GM12878 (cell line): ENCODE data around the gene OTOG. TPM values are rescaled to one million over a fixed set of nuclear protein-coding genes. Genes with fewer than 3 reads are reported as not detected.

Experiments used
- ATAC-seq: fragments of 200-7000 bp; cut with Tn5 transposase; 3 replicates; pipeline ENCODE4 v1.9.1; 2020; ENCODE audit warnings: mild to moderate bottlenecking, moderate library complexity
- BruUV-seq: library from RNA; stranded (reverse); fragments of 400-500 nt; replicated peaks from 2 replicates; lab custom pipeline; 2021; lab: Mats Ljungman, UMichigan
- CTCF ChIA-PET: fragments of 300-600 bp; sonication (Branson Sonifier 250); formaldehyde crosslinking; extraction: SDS; loops from one replicate; lab custom pipeline; 2021; ENCODE audit warnings: inconsistent platforms; lab: Yijun Ruan, JAX
- POLR2A ChIA-PET: fragments of 350-600 bp; formaldehyde crosslinking; extraction: SDS; loops from one replicate; lab custom pipeline; 2021; ENCODE audit warnings: inconsistent platforms; lab: Charles Lee
- RAD21 ChIA-PET: fragments of 300-600 bp; sonication (Branson Sonifier 250); formaldehyde crosslinking; loops from one replicate; lab custom pipeline; 2023; ENCODE audit warnings: antibody characterized with exemption; ENCODE audit not compliant: unreplicated experiment; lab: Charles Lee
- SMC1A ChIA-PET: fragments of 300-600 bp; sonication (Branson Sonifier 250); formaldehyde crosslinking; loops from one replicate; lab custom pipeline; 2023; ENCODE audit not compliant: unreplicated experiment, uncharacterized antibody; lab: Charles Lee
- DNase-seq: peaks from one replicate; pipeline ENCODE4 v3.0.0-alpha.2; 2011; ENCODE audit warnings: low read depth, low spot score
- FAIRE-seq: peaks from 3 replicates; lab custom pipeline; 2011; peaks lifted over from hg19 to GRCh38; lab: Jason Lieb, UNC
- H2AFZ ChIP-seq: 2 replicates; pipeline ENCODE4 v1.6.0; 2011; ENCODE audit warnings: low read depth, low read length, control low read depth; ENCODE audit not compliant: control insufficient read depth
- H3K27ac ChIP-seq: 2 replicates; pipeline ENCODE4 v1.5.1; 2011; ENCODE audit warnings: control low read depth; ENCODE audit not compliant: control insufficient read depth, insufficient read depth
- H3K27me3 ChIP-seq, 2 experiments: replicated peaks in 1 of 2; 2 replicates each; pipeline versions ENCODE4 v1.6.0 to v1.6.1; 2011; ENCODE audit warnings: low read length in 1 of 2; ENCODE audit not compliant: control insufficient read depth in 2 of 2, insufficient read depth in 2 of 2
- H3K36me3 ChIP-seq, 2 experiments: 2 replicates each; pipeline ENCODE4 v1.5.1; 2011; ENCODE audit warnings: low read length in 1 of 2; ENCODE audit not compliant: control insufficient read depth in 2 of 2, insufficient read depth in 2 of 2
- H3K4me1 ChIP-seq: 2 replicates; pipeline ENCODE4 v1.6.1; 2011; ENCODE audit warnings: mild to moderate bottlenecking, low read length, moderate library complexity, mixed read lengths; ENCODE audit not compliant: control insufficient read depth, insufficient read depth
- H3K4me2 ChIP-seq: 2 replicates; pipeline ENCODE4 v1.6.0; 2011; ENCODE audit warnings: control low read depth; ENCODE audit not compliant: control insufficient read depth, insufficient read depth
- H3K4me3 ChIP-seq: fragments of 200-600 bp; sonication (generic); 2 replicates; pipeline ENCODE4 v1.5.1; 2016
- H3K79me2 ChIP-seq: 2 replicates; pipeline ENCODE4 v1.6.0; 2011; ENCODE audit warnings: low read length; ENCODE audit not compliant: control insufficient read depth, insufficient read depth
- H3K9ac ChIP-seq: 2 replicates; pipeline ENCODE4 v1.8.0; 2011; ENCODE audit warnings: low read length, control low read depth, mixed read lengths; ENCODE audit not compliant: control insufficient read depth, insufficient read depth
- H3K9me3 ChIP-seq: replicated peaks from 3 replicates; pipeline ENCODE4 v1.5.1; 2011; ENCODE audit warnings: mild to moderate bottlenecking, low read length; ENCODE audit not compliant: control insufficient read depth, insufficient read depth
- H4K20me1 ChIP-seq: 2 replicates; pipeline ENCODE4 v1.6.0; 2011; ENCODE audit not compliant: control insufficient read depth, insufficient read depth
- ETV6 ChIP-seq, 2 experiments: fragments of 450-650 bp in 1 of 2; IDR thresholded peaks in 1 of 2; conservative IDR thresholded peaks in 1 of 2; 2 replicates each; pipeline ENCODE4 v1.6.1; 2014; ENCODE audit warnings: antibody characterized with exemption in 1 of 2, borderline replicate concordance in 1 of 2, low read depth in 1 of 2, mild to moderate bottlenecking in 1 of 2, moderate library complexity in 1 of 2
- GABPA ChIP-seq: IDR thresholded peaks from 2 replicates; pipeline ENCODE4 v1.6.1; 2014; ENCODE audit warnings: antibody characterized with exemption, low read depth, mild to moderate bottlenecking, inconsistent platforms
- JUND ChIP-seq: IDR thresholded peaks from 2 replicates; pipeline ENCODE4 v1.6.1; 2012; ENCODE audit warnings: low read depth, mild to moderate bottlenecking, low read length, improper control_type of control experiment, moderate library complexity
- KAT2A ChIP-seq: conservative IDR thresholded peaks from 2 replicates; pipeline ENCODE4 v1.6.1; 2011; ENCODE audit warnings: low read depth, low read length; ENCODE audit not compliant: control insufficient read depth
- KLF5 ChIP-seq: fragments of 450-650 bp; IDR thresholded peaks from 2 replicates; pipeline ENCODE4 v1.6.1; 2014; ENCODE audit warnings: mild to moderate bottlenecking; ENCODE audit not compliant: partially characterized antibody
- LARP7 ChIP-seq: fragments of 450-650 bp; IDR thresholded peaks from 2 replicates; pipeline ENCODE4 v1.6.1; 2017; ENCODE audit warnings: mild to moderate bottlenecking
- MTA3 ChIP-seq: IDR thresholded peaks from 2 replicates; pipeline ENCODE4 v1.6.1; 2012; ENCODE audit warnings: low read length, inconsistent platforms, borderline replicate concordance
- MYC ChIP-seq: IDR thresholded peaks from 2 replicates; pipeline ENCODE4 v1.6.1; 2011; ENCODE audit warnings: mild to moderate bottlenecking, low read length, moderate library complexity, inconsistent platforms; ENCODE audit not compliant: insufficient read depth, insufficient replicate concordance, insufficient read length, severe bottlenecking
- NFIC ChIP-seq: IDR thresholded peaks from 2 replicates; pipeline ENCODE4 v1.6.1; 2012; ENCODE audit warnings: low read depth, mild to moderate bottlenecking, inconsistent platforms, low read length, moderate library complexity
- RAD51 ChIP-seq: fragments of 450-650 bp; IDR thresholded peaks from 2 replicates; pipeline ENCODE4 v1.6.1; 2016; ENCODE audit warnings: moderate library complexity, mild to moderate bottlenecking, inconsistent platforms
- SMARCA5 ChIP-seq: fragments of 450-650 bp; IDR thresholded peaks from 2 replicates; pipeline ENCODE4 v1.6.1; 2017; ENCODE audit warnings: mild to moderate bottlenecking
- WGBS: methylation state at CpG from one replicate; pipeline ENCODE4 v1.1.6; 2016; ENCODE audit warnings: low lambda C conversion rate; ENCODE audit not compliant: insufficient replicate concordance, insufficient coverage; ENCODE audit errors: missing lambda C conversion rate; 5-methylcytosine and 5-hydroxymethylcytosine counted together
- in situ Hi-C: fragments of 300-500 bp; cut with MboI; formaldehyde crosslinking; loops from 9 replicates; pipeline ENCODE4 v1.14.3; 2018; ENCODE audit warnings: mixed read lengths
- intact Hi-C: fragments of 100-400 bp; cut with micrococcal nuclease; formaldehyde crosslinking; loops from one replicate; pipeline ENCODE4 v1.14.2; 2022; ENCODE audit not compliant: unreplicated experiment
- polyA plus RNA-seq, 11 experiments: library from polyadenylated mRNA; depleted of rRNA in 4 of 11; unstranded in 6 of 11; stranded (reverse) in 5 of 11; fragments of >200 nt; fragmentation: Nextera tagmentation in 4 of 11; fragmentation: Illumina TruSeq in 1 of 11; extraction: Ambion mirVana in 4 of 11; extraction: Trizol in 1 of 11; gene quantifications; 1 replicate in 1 of 11; 2 replicates in 10 of 11; pipeline versions ENCODE4 v1.2.1 to v1.2.3, GENCODE V29; 2011 to 2016; ENCODE audit warnings: inconsistent platforms in 2 of 11, missing spikeins in 2 of 11, low read depth in 1 of 11
- total RNA-seq, 4 experiments: library from RNA; depleted of rRNA in 3 of 4; stranded (reverse); fragments of >200 nt in 3 of 4; fragmentation: Illumina TruSeq in 1 of 4; extraction: Trizol in 1 of 4; gene quantifications; 2 replicates each; pipeline versions ENCODE4 v1.2.1 to v1.2.3, GENCODE V29; 2013 to 2021
- TF ChIP-seq, protein P1 (sequence below): fragments of 450-650 bp; IDR thresholded peaks from 2 replicates; pipeline ENCODE4 v1.6.1; 2018; ENCODE audit warnings: mild to moderate bottlenecking, low read depth, moderate library complexity; ENCODE audit not compliant: partially characterized antibody

OTOG gene
- total and polyA plus RNA-seq, 10 of the 15 experiments (the other 5 are each of a cell fraction or from before 2014, with no cell fraction given): not detected

- Histone ChIP-seq H3K27ac (no peak overlapping the region), H3K4me2 (no peak overlapping the region), H3K27me3 (peaks cover 3 to 6% of the 10 kb centered on the region in 2 experiments), H3K4me1 (no peaks in the 10 kb centered on the region), H2AFZ (no peak overlapping the region), H3K9me3 (no peaks in the 10 kb centered on the region), H4K20me1 (no peaks in the 10 kb centered on the region), H3K4me3 (no peak overlapping the region), H3K36me3 (no peaks in the 10 kb centered on the region), H3K9ac (no peak overlapping the region), H3K79me2 (no peaks in the 10 kb centered on the region)
- BruUV-seq: no TSS peak
- ChIA-PET RAD21 (no interaction called here), SMC1A (no interaction called here), POLR2A (no interaction called here), CTCF (interaction anchor here (1.3 kb wide), 1 partner anchor 14 kb away, joined by 5 read pairs; no protein-coding TSS in a partner anchor)
- intact Hi-C loops: no loop called here
- FAIRE-seq (no peak), DNase-seq (no peak), ATAC-seq (no peak)
- TF ChIP-seq LARP7: no peak
- in situ Hi-C loops: no loop called here
- WGBS: 33% methylated on average over 4 of the region's 4 CpGs
Observed at GRCh38 chr11:17542249-17542648, 4.8 kb upstream of the OTOG start.

GRCh38 chr11:17543041-17543440 lies 4.0 kb upstream of the OTOG start:
- Histone ChIP-seq H3K9ac (no peak overlapping the region), H3K27me3 (peaks cover 3 to 6% of the 10 kb centered on the region in 2 experiments), H2AFZ (no peak overlapping the region), H3K4me1 (no peaks in the 10 kb centered on the region), H3K36me3 (no peaks in the 10 kb centered on the region), H3K27ac (no peak overlapping the region), H4K20me1 (no peaks in the 10 kb centered on the region), H3K9me3 (no peaks in the 10 kb centered on the region), H3K4me3 (no peak overlapping the region), H3K4me2 (no peak overlapping the region), H3K79me2 (no peaks in the 10 kb centered on the region)
- ATAC-seq: no peak
- no TSS peak for BruUV-seq
- no peak for DNase-seq
- ChIA-PET SMC1A (no interaction called here), RAD21 (no interaction called here), POLR2A (no interaction called here), CTCF (interaction anchor here (1.3 kb wide), 1 partner anchor 15 kb away, joined by 5 read pairs; no protein-coding TSS in a partner anchor)
- no peak for TF ChIP-seq SMARCA5
- TF ChIP-seq NFIC: no peak
- no peak for TF ChIP-seq JUND
- TF ChIP-seq ETV6 (conservative IDR thresholded peaks at IDR 0.05 in 1 of 2, IDR thresholded peaks at IDR 0.05 in 1 of 2; ENCODE audit: borderline replicate concordance in 1 of 2, low read depth in 1 of 2): no peak
- TF ChIP-seq KLF5: no peak
- no peak for TF ChIP-seq GABPA
- no peak for TF ChIP-seq MTA3
- TF ChIP-seq, protein P1, sequence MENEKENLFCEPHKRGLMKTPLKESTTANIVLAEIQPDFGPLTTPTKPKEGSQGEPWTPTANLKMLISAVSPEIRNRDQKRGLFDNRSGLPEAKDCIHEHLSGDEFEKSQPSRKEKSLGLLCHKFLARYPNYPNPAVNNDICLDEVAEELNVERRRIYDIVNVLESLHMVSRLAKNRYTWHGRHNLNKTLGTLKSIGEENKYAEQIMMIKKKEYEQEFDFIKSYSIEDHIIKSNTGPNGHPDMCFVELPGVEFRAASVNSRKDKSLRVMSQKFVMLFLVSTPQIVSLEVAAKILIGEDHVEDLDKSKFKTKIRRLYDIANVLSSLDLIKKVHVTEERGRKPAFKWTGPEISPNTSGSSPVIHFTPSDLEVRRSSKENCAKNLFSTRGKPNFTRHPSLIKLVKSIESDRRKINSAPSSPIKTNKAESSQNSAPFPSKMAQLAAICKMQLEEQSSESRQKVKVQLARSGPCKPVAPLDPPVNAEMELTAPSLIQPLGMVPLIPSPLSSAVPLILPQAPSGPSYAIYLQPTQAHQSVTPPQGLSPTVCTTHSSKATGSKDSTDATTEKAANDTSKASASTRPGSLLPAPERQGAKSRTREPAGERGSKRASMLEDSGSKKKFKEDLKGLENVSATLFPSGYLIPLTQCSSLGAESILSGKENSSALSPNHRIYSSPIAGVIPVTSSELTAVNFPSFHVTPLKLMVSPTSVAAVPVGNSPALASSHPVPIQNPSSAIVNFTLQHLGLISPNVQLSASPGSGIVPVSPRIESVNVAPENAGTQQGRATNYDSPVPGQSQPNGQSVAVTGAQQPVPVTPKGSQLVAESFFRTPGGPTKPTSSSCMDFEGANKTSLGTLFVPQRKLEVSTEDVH: no peak
- TF ChIP-seq MYC: no peak
- no peak for TF ChIP-seq KAT2A
- no peak for TF ChIP-seq RAD51
- no peak for FAIRE-seq
- WGBS: 0% methylated on average over 2 of the region's 2 CpGs
- intact Hi-C loops: no loop called here
- in situ Hi-C loops: no loop called here
